GM13976 (cell line): ENCODE results near the gene ZBTB22.

Experiments used
- DNase-seq: peaks from one replicate; pipeline ENCODE4 v3.0.0; 2012; ENCODE audit warnings: low spot score
- CTCF ChIP-seq: IDR thresholded peaks from 2 replicates; pipeline ENCODE4 v1.5.1; 2012; ENCODE audit warnings: borderline replicate concordance, mild to moderate bottlenecking; ENCODE audit not compliant: insufficient read depth; ENCODE audit errors: extremely low read depth, missing control alignments, control extremely low read depth
- in situ Hi-C: fragments of 300-500 bp; cut with MboI; formaldehyde crosslinking; loops from one replicate; pipeline ENCODE4 v1.12.0; 2022; ENCODE audit warnings: low sequenced_read_pairs, mixed read lengths, inconsistent platforms; ENCODE audit not compliant: unreplicated experiment

Gene ZBTB22

GRCh38 chr6:33280539-33280938 lies 37.0 kb downstream of the ZBTB22 start:
- in situ Hi-C loops = no loop called here
- no peak for DNase-seq
- TF ChIP-seq CTCF = no peak

GRCh38 chr6:33279971-33280511 lies 37.5 kb downstream of the ZBTB22 start:
- TF ChIP-seq CTCF = peak; percentile 6
- DNase-seq = no peak

GRCh38 chr6:33279257-33279695 lies 38.3 kb downstream of the ZBTB22 start:
- no peak for TF ChIP-seq CTCF
- in situ Hi-C loops = no loop called here
- DNase-seq = no peak

More at GRCh38 chr6:33279971-33280511, 37.5 kb downstream of the ZBTB22 start:
- in situ Hi-C loops = no loop called here

GRCh38 chr6:33278810-33279209 lies 38.7 kb downstream of the ZBTB22 start:
- no peak for DNase-seq
- in situ Hi-C loops = no loop called here
- TF ChIP-seq CTCF = no peak

GRCh38 chr6:33278392-33278741 lies 39.2 kb downstream of the ZBTB22 start:
- in situ Hi-C loops = no loop called here
- no peak for TF ChIP-seq CTCF
- DNase-seq = no peak

GRCh38 chr6:33277663-33278391 lies 39.7 kb downstream of the ZBTB22 start:
- DNase-seq = peak; percentile 62
- no peak for TF ChIP-seq CTCF
- in situ Hi-C loops = no loop called here
